Keratinocyte (primary cell): ENCODE measurements around the gene ZSCAN1.

Experiments used
- CTCF ChIP-seq, 3 experiments: IDR thresholded peaks in 1 of 3; conservative IDR thresholded peaks in 1 of 3; optimal IDR thresholded peaks in 1 of 3; 2 replicates in 2 of 3; 3 replicates in 1 of 3; pipeline versions ENCODE3 to v1.5.1; 2011; ENCODE audit warnings: low read length in 3 of 3, mild to moderate bottlenecking in 3 of 3, moderate library complexity in 2 of 3, control low read depth in 1 of 3, inconsistent platforms in 1 of 3; ENCODE audit not compliant: insufficient read depth in 2 of 3; ENCODE audit errors: extremely low read depth in 1 of 3
- EZH2 ChIP-seq: IDR thresholded peaks from one replicate; pipeline ENCODE4 v1.6.1; 2012; ENCODE audit warnings: inconsistent platforms, mild to moderate bottlenecking, low read length, moderate library complexity

- TF ChIP-seq CTCF (optimal IDR thresholded peaks at IDR 0.05 in 1 of 3, IDR thresholded peaks at IDR 0.05 in 1 of 3, conservative IDR thresholded peaks at IDR 0.05 in 1 of 3; ENCODE audit: extremely low read depth in 1 of 3, insufficient read depth in 2 of 3, low read length in 3 of 3): no peak
- no peak for TF ChIP-seq EZH2
These were observed 9.2 kb upstream of the ZSCAN1 start for GRCh38 chr19:58024661-58025060.
